K562 (cell line): ENCODE data around the gene NDUFAF8. TPM values are rescaled to one million over a fixed set of nuclear protein-coding genes. Genes with fewer than 3 reads are reported as not detected.
A peak's percentile ranks its signal among the peaks of the same experiment; 100 is the strongest.

ENCODE experiments used
- ATAC-seq: fragments of 200-7000 bp; cut with Tn5 transposase; 3 replicates; pipeline ENCODE4 v1.9.1; 2020; ENCODE audit warnings: moderate library complexity
- BruUV-seq: library from RNA; stranded (reverse); fragments of 400-500 nt; replicated peaks from 2 replicates; lab custom pipeline; 2021; lab: Mats Ljungman, UMichigan
- CTCF ChIA-PET: fragments of 300-600 bp; formaldehyde crosslinking; extraction: SDS; loops from one replicate; lab custom pipeline; 2021; ENCODE audit warnings: low intra/inter-chr PET ratio; lab: Yijun Ruan, JAX
- POLR2A ChIA-PET: fragments of 300-600, 350-650 bp; sonication (Branson Sonifier 250); formaldehyde crosslinking; extraction: SDS; loops from one replicate; lab custom pipeline; 2021; ENCODE audit warnings: antibody characterized with exemption, inconsistent platforms; lab: Yijun Ruan, JAX
- DNase-seq, 4 experiments: peaks; one replicate each; pipeline versions ENCODE4 v3.0.0 to v3.0.0-alpha.2; 2011 to 2018; ENCODE audit warnings: low spot score in 3 of 4, mixed read lengths in 3 of 4; ENCODE audit errors: extremely low read depth in 1 of 4
- FAIRE-seq: peaks from 2 replicates; lab custom pipeline; 2011; peaks lifted over from hg19 to GRCh38; lab: Jason Lieb, UNC
- H2AFZ ChIP-seq: 2 replicates; pipeline ENCODE4 v1.6.0; 2011; ENCODE audit warnings: low read depth, low read length, control low read depth, inconsistent platforms
- H3K27ac ChIP-seq: fragments of 200-600 bp; 3 replicates; pipeline ENCODE4 v1.8.0; 2011; ENCODE audit warnings: low read depth, mild to moderate bottlenecking, control low read depth, inconsistent platforms, low read length, moderate library complexity, mixed read lengths; ENCODE audit errors: extremely low read depth
- H3K27me3 ChIP-seq, 2 experiments: fragments of 300-600 bp in 1 of 2; 2 replicates in 1 of 2; 3 replicates in 1 of 2; pipeline versions ENCODE4 v1.6.0 to v1.8.0; 2011; ENCODE audit warnings: inconsistent platforms in 2 of 2, low read length in 2 of 2, mild to moderate bottlenecking in 1 of 2, mixed read lengths in 1 of 2, moderate library complexity in 1 of 2; ENCODE audit not compliant: control insufficient read depth in 2 of 2, insufficient read depth in 2 of 2
- H3K36me3 ChIP-seq: fragments of 300-600 bp; 3 replicates; pipeline ENCODE4 v1.8.0; 2011; ENCODE audit warnings: mild to moderate bottlenecking, low read length, inconsistent platforms; ENCODE audit not compliant: control insufficient read depth, insufficient read depth
- H3K4me1 ChIP-seq, 2 experiments: fragments of 200-600 bp in 1 of 2; replicated peaks in 1 of 2; 2 replicates in 1 of 2; 3 replicates in 1 of 2; pipeline versions ENCODE4 v1.5.1 to v1.8.0; 2011; ENCODE audit warnings: inconsistent platforms in 2 of 2, low read length in 2 of 2, mild to moderate bottlenecking in 1 of 2, mixed read lengths in 1 of 2, moderate library complexity in 1 of 2; ENCODE audit not compliant: control insufficient read depth in 2 of 2, insufficient read depth in 2 of 2
- H3K4me2 ChIP-seq: 2 replicates; pipeline ENCODE4 v1.6.1; 2011; ENCODE audit warnings: low read length, control low read depth, inconsistent platforms, mixed read lengths; ENCODE audit not compliant: insufficient read depth
- H3K4me3 ChIP-seq: fragments of 200-600 bp; sonication (generic), shearing (Covaris generic); 2 replicates; pipeline ENCODE4 v1.5.1; 2016; ENCODE audit warnings: control low read depth, inconsistent platforms
- H3K79me2 ChIP-seq: fragments of 200-600 bp; 3 replicates; pipeline ENCODE4 v1.8.0; 2011; ENCODE audit warnings: low read length, inconsistent platforms; ENCODE audit not compliant: control insufficient read depth, insufficient read depth
- H3K9ac ChIP-seq, 2 experiments: 2 replicates each; pipeline versions ENCODE4 v1.6.0 to v1.6.1; 2011; ENCODE audit warnings: low read depth in 2 of 2, low read length in 2 of 2, control low read depth in 1 of 2, inconsistent platforms in 1 of 2, mild to moderate bottlenecking in 1 of 2, mixed read lengths in 1 of 2; ENCODE audit not compliant: insufficient read depth in 1 of 2
- H3K9me1 ChIP-seq: one replicate; pipeline ENCODE4 v1.6.0; 2011; ENCODE audit warnings: inconsistent platforms, mild to moderate bottlenecking, low read length, moderate library complexity; ENCODE audit not compliant: control insufficient read depth, insufficient read depth
- H3K9me3 ChIP-seq: replicated peaks from 2 replicates; pipeline ENCODE4 v1.5.1; 2011; ENCODE audit warnings: low read depth, low read length, inconsistent platforms; ENCODE audit not compliant: control insufficient read depth, insufficient read depth
- H4K20me1 ChIP-seq: replicated peaks from 2 replicates; pipeline ENCODE4 v1.6.1; 2011; ENCODE audit warnings: low read length, inconsistent platforms, mixed read lengths; ENCODE audit not compliant: control insufficient read depth, insufficient read depth
- ELF1 ChIP-seq: fragments of 200-800 bp; sonication (Bioruptor generic); IDR thresholded peaks from 2 replicates; pipeline ENCODE4 v1.6.1; 2016; ENCODE audit warnings: missing genetic modification characterization, missing compliant biosample characterization
- HMGN3 ChIP-seq: IDR thresholded peaks from 2 replicates; pipeline ENCODE4 v1.6.1; 2011; ENCODE audit warnings: borderline replicate concordance, low read depth, mild to moderate bottlenecking, mixed read lengths, low read length; ENCODE audit not compliant: insufficient read length; ENCODE audit errors: extremely low read depth
- WGBS: fragments of 100-300 bp; shearing (Covaris generic); methylation state at CpG from one replicate; pipeline ENCODE4 v1.1.6; 2016; ENCODE audit warnings: low coverage, mixed read lengths; ENCODE audit not compliant: insufficient coverage; ENCODE audit errors: missing lambda C conversion rate; 5-methylcytosine and 5-hydroxymethylcytosine counted together
- in situ Hi-C: fragments of 300-500 bp; cut with MboI; formaldehyde crosslinking; loops from 4 replicates; pipeline ENCODE4 v1.15.0; 2018; ENCODE audit warnings: inconsistent platforms, mixed read lengths
- intact Hi-C: fragments of 100-400 bp; cut with micrococcal nuclease; formaldehyde crosslinking; loops from 2 replicates; pipeline ENCODE4 v1.14.2; 2022
- polyA plus RNA-seq, 8 experiments: library from polyadenylated mRNA; depleted of rRNA in 4 of 8; stranded (reverse) in 5 of 8; unstranded in 3 of 8; fragments of >200 nt; fragmentation: Nextera tagmentation in 2 of 8; fragmentation: Illumina TruSeq in 1 of 8; extraction: Ambion mirVana in 2 of 8; extraction: Trizol in 1 of 8; gene quantifications; 2 replicates each; pipeline versions ENCODE4 v1.2.1 to v1.2.3, GENCODE V29; 2011 to 2014; ENCODE audit warnings: inconsistent platforms in 1 of 8, missing spikeins in 1 of 8
- total RNA-seq, 7 experiments: library from RNA; depleted of rRNA in 6 of 7; stranded (reverse); fragments of >200 nt in 6 of 7; fragmentation: Illumina TruSeq in 2 of 7; extraction: Trizol in 2 of 7; gene quantifications; 2 replicates each; pipeline versions ENCODE4 v1.2.1 to v1.2.3, GENCODE V29; 2011 to 2021; ENCODE audit warnings: low replicate concordance in 1 of 7
- TF ChIP-seq, protein P1 (sequence below): fragments of 250-450 bp; sonication (Bioruptor Pico); IDR thresholded peaks from 2 replicates; pipeline ENCODE4 v1.9.0; 2021; ENCODE audit warnings: mild to moderate bottlenecking, inconsistent platforms
- TF ChIP-seq, protein P2 (sequence below): sonication (generic); formaldehyde crosslinking; IDR thresholded peaks from 2 replicates; pipeline ENCODE4 v1.8.1; 2023; ENCODE audit warnings: mild to moderate bottlenecking, missing genetic modification reagents
- TF ChIP-seq, protein P3 (sequence below): fragments of 450-650 bp; formaldehyde crosslinking; IDR thresholded peaks from 2 replicates; pipeline ENCODE4 v1.4.0; 2022; ENCODE audit warnings: missing genetic modification characterization

Gene NDUFAF8
- total and polyA plus RNA-seq, 9 of the 15 experiments (the other 6 are each of a cell fraction or from before 2014, with no cell fraction given) = 13.5 to 144 (median 90.0) TPM

DNA sequence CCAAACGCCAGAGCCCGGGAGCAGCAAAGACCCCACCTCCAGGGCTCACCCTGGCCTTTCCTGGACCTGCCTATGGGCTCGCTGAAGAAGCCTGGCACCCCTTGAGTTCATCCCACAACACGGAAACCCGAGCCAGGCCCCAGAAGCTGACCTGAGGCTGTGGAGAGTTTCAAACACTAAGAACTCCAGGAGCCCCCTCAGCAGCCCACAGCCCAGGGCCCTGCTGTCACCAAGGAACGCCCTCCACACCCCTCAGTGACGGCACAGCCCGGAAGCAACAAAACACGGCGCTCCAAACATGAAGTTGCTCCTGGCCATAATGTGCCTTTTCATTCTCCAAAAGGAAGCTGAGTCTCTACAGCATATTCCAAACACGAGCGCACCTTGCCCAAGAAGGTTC is 46.8 kb downstream of the NDUFAF8 start (continued):
- TF ChIP-seq, protein P1, sequence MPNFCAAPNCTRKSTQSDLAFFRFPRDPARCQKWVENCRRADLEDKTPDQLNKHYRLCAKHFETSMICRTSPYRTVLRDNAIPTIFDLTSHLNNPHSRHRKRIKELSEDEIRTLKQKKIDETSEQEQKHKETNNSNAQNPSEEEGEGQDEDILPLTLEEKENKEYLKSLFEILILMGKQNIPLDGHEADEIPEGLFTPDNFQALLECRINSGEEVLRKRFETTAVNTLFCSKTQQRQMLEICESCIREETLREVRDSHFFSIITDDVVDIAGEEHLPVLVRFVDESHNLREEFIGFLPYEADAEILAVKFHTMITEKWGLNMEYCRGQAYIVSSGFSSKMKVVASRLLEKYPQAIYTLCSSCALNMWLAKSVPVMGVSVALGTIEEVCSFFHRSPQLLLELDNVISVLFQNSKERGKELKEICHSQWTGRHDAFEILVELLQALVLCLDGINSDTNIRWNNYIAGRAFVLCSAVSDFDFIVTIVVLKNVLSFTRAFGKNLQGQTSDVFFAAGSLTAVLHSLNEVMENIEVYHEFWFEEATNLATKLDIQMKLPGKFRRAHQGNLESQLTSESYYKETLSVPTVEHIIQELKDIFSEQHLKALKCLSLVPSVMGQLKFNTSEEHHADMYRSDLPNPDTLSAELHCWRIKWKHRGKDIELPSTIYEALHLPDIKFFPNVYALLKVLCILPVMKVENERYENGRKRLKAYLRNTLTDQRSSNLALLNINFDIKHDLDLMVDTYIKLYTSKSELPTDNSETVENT = no peak

DNA sequence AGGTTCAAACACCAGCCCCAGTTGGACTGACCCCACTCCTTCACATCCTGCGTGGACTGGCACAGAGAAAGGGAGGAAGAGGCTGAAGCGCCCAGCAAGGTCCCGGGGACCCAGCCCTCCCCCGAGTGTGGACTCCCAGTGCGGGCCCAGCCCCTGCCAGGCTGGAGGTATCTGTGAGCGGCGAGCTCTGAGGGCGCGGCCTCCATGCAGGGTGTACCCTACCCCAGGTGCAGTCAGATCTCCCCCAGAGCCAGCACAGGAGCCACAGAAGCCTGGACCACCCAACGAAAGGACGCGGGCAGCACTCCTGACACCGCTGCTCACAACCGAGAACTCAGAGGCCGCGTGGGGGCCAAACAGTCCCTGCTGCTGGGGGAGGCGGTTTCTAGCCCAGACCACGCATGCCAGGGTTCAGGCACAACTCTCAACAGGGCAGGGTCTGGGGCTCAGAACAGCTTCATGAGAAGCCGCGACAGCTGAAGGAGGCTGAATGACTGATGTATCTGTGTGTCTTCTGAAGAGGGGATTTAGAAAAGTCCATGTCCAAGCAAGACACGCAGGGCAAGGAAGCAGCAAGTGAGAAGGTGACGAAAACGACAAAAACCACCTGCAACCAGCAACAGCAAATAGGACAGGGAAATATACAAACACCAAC is 47.5 kb downstream of the NDUFAF8 start:
- no peaks in the 10 kb centered on the region for H3K9me1 ChIP-seq
- H3K4me2 ChIP-seq = no peak overlapping the region
- ChIA-PET CTCF (no interaction called here), POLR2A (interaction anchor here (0.9 to 2.2 kb wide), 4 partner anchors 8 to 198 kb away, joined by 3 to 8 read pairs (median 3); partner anchors contain the start of gene SLC38A10)
- H3K9ac ChIP-seq = peak overlapping the region in 1 of 2 experiments; percentile 89; a peak in 2 of 4 replicates
- H3K27me3 ChIP-seq = no peaks in the 10 kb centered on the region
- no peak for DNase-seq
- in situ Hi-C loops = no loop called here
- no peaks in the 10 kb centered on the region for H4K20me1 ChIP-seq
- no peak overlapping the region for H3K4me3 ChIP-seq
- H3K4me1 ChIP-seq = peaks cover 17 to 57% of the 10 kb centered on the region in 2 experiments
- no peak for FAIRE-seq
- peaks cover 50% of the 10 kb centered on the region for H3K79me2 ChIP-seq
- 92% methylated on average over 23 of the region's 23 CpGs for WGBS
- intact Hi-C loops = no loop called here
- H2AFZ ChIP-seq = no peak overlapping the region
- H3K36me3 ChIP-seq = peaks cover 67% of the 10 kb centered on the region; the same call in 2 of the 3 replicates
- no TSS peak for BruUV-seq
- H3K9me3 ChIP-seq = no peaks in the 10 kb centered on the region
- H3K27ac ChIP-seq = peak overlapping the region; percentile 84; the same call in 1 of the 3 replicates
- TF ChIP-seq HMGN3 (peak; percentile 20), ELF1 (tag) (no peak)
- TF ChIP-seq, protein P2, sequence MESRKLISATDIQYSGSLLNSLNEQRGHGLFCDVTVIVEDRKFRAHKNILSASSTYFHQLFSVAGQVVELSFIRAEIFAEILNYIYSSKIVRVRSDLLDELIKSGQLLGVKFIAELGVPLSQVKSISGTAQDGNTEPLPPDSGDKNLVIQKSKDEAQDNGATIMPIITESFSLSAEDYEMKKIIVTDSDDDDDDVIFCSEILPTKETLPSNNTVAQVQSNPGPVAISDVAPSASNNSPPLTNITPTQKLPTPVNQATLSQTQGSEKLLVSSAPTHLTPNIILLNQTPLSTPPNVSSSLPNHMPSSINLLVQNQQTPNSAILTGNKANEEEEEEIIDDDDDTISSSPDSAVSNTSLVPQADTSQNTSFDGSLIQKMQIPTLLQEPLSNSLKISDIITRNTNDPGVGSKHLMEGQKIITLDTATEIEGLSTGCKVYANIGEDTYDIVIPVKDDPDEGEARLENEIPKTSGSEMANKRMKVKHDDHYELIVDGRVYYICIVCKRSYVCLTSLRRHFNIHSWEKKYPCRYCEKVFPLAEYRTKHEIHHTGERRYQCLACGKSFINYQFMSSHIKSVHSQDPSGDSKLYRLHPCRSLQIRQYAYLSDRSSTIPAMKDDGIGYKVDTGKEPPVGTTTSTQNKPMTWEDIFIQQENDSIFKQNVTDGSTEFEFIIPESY (CRISPR knock-in tag) = peak; percentile 32; the same call in 1 of the 2 replicates
- TF ChIP-seq, protein P3, sequence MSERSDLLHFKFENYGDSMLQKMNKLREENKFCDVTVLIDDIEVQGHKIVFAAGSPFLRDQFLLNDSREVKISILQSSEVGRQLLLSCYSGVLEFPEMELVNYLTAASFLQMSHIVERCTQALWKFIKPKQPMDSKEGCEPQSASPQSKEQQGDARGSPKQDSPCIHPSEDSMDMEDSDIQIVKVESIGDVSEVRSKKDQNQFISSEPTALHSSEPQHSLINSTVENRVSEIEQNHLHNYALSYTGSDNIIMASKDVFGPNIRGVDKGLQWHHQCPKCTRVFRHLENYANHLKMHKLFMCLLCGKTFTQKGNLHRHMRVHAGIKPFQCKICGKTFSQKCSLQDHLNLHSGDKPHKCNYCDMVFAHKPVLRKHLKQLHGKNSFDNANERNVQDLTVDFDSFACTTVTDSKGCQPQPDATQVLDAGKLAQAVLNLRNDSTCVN = no peak
- no peak for ATAC-seq
